ENCODE results near the gene UBALD2.
"Not testable (repeated sequence)": the region's sequence is repeated elsewhere in the genome, so short reads cannot be mapped to it uniquely, and the experiment has no call there.

Gene UBALD2

GRCh38 chr17:76278952-76279741 is 14.0 kb downstream of the UBALD2 start:
- peak; percentile 66 for DNase-seq

DNA sequence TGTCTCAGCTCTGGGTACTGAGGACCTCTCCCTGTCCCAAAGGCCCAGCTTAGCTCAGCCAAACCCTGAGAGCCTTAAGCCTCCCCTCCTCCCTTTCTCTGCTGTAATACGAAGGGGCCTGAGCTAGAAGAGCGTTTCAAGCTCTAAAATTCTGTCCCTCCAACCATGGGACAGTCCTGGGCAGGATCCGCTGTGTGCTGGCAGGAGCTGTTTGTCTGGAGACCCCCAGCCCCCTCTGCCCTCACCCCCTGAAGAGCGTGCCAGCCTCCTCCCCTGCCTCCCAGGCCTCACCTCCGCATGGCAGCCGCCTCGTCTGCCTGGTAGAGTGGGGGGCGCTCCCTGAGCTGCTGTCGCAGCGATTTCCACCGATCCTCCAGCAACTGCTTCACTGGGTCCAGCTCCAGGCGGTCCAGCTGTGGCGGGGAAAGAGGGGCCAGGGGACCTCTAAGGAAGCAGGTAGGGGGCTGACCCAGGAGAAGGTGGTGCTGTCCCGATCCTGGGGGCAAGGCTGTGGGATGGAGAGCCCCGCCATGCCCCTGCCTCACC is 14.7 kb downstream of the UBALD2 start:
- DNase-seq = no peak

DNA sequence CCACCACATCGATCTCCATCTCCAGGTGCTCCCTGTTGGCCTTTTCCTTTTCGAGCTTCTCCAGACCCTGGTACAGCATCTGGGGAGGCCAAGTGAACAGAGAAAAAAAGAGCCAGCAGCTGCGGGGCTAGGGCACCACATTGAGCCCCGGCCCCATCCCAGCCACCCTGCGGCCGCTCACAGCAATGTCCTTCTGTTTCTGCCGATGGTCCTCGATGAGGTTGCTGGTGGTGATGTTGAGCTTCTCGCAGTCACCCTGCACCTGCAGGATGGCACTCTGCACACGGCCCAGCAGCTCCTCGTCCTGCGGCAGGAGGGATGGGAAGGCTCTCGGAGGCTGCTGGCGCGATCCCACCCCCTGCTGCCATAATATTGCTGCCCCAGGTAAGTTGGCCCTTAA is 15.5 kb downstream of the UBALD2 start:
- DNase-seq = no peak

DNA sequence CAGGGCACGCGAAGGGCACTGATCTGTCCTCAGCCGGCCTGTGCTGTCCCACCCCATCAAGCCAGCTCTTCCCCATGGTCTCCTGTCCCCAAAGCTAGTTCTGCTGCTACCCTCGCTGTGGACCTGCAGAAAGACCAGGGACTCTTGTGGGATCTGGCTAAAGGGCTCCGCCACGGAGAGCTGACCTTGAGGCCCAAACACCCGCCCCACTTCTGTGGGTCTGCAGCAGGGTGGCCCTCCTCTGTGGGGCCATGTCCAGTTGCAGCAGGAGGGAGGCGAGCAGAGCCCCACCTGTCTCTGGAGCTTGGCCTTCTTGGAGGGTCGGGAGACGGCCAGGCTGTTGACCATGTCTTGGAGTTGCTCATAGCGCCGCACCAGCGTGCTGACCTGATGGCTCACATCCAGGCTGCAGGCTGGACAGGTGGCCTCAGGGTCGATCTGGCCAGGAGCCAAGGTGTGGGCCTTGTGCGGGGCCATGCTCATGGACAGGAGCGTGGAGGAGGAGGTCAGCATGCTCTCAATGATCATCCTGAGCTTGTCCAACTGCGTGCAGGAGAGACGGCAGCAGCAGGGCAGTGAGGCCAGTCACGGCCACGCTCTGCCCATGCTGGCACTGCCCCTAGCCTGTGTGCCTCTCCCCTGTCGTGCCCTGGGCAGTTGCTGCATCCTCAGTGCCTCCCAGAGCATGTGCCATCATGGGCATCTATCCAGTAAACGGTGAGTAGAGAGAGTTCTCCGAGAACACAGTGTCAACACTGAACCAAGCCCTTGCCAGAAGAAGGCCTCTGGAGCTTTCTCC is 16.6 kb downstream of the UBALD2 start:
- DNase-seq = no peak

DNA sequence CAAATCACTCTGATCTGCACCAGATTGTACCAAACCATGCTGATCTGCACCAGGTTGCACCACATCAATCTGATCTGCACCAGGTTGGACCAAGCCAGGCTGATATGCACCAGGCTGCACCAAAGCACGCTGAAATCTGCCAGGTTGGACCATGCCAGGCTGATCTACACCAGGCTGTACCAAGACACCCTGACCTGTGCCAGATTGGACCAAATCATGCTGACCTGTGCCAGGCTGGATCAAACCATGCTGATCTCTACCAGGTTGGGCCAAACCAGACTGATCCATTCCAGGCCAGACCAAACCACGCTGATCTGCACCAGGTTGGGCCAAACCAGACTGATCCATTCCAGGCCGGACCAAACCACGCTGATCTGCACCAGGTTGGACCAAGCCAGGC is 27.4 kb downstream of the UBALD2 start:
- DNase-seq = no peak

DNA sequence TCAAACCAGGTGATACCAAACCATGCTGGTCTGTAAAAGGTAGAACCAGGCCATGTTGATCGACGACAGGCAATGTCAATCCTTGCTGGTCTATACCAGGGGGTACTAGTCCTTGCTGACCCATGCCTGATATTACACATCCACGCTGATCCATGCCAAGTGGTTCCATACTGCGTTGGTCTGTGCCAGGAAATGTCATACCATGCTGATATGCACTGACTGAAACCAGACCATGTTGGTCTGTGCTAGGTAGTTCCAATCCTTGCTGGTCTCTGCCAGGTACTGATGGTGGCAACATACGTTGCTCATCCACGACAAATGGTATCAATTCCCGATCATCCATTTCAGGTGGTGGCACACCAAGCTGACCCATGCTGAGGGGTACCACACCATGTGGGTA is 28.0 kb downstream of the UBALD2 start:
- no peak for DNase-seq

DNA sequence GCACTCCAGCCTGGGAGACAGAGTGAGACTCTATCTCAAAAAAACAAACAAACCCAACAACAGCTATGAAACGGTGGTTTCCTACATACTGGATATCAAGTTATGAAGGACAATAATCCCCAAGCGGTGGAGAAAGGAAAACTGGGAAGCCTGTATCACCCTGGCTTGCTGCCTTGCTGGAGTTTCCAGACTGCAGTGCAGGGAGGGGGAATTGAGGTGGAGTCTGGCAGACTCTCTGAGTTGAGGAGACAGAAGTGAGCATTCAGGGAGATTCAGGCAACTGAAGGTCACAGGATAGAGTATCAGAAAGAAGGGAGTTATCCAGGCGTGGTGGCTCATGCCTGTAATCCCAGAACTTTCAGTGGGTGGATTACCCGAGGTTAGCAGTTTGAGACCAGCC is 31.0 kb downstream of the UBALD2 start:
- no peak for DNase-seq

DNA sequence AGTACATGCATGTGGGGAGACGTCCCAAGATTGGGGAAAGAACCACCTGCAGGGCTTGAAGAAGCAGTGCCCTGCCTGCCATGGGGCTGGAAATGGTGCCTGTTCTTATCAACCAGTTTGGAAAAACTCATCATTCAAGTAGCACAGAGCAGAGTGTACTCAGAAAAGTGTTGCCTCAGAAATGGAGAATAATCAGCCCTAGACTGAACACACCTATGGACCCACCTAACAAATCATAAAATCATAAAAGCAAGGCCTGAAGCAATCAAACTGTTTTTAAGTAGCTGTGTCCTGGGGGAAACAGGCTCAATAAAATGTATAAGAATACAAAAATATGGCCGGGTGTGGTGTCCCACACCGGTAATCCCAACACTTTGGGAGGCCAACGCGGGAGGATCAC is 31.7 kb downstream of the UBALD2 start:
- no peak for DNase-seq

DNA sequence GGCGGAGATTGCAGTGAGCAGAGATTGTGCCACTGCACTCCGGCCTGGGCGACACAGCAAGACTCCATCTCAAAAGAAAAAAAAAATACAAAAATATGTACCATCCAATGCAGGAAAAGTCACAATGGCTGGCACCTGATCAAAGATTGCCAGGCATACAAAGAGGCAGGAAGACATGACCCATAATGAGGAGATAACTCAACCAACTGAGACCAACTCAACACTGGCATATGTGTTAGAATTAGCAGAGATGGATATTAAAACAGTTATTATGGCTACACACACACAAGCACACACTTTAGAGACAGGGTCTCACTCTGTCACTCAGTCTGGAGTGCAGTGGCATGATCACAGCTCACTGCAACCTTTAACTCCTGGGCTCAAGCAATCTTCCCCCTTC is 32.3 kb downstream of the UBALD2 start:
- no peak for DNase-seq

GRCh38 chr17:76304226-76305134 is 39.3 kb downstream of the UBALD2 start:
- no peak for DNase-seq

GRCh38 chr17:76305135-76305454 is 39.9 kb downstream of the UBALD2 start:
- not testable (repeated sequence) for DNase-seq

- DNase-seq = no peak
These were observed 42.3 kb downstream of the UBALD2 start for GRCh38 chr17:76307299-76307965.

- DNase-seq = no peak
These were observed 42.8 kb downstream of the UBALD2 start, which contains the start of gene QRICH2 for GRCh38 chr17:76307966-76308338. QRICH2 (minus strand) TSS chr17:76308276; CDS start chr17:76307998, 278 bp downstream.

DNA sequence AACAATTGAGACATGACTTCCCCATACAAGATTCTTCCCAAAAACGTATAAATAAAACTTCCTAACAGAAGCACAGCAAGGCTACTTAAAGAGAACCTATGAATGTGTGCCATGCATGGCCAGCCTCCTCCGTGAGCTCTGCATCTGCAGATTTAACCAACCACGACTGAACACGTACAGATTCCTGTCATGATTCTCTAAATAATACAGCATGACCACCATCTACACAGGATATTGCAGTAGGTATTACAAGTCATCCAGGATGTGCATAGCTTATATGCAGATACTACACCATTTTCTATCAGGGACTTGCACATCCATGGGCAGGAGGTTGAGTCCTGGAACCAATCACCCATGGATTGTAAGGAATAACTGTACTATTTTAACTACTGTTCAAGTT is 44.3 kb downstream of the UBALD2 start:
- DNase-seq = no peak

DNA sequence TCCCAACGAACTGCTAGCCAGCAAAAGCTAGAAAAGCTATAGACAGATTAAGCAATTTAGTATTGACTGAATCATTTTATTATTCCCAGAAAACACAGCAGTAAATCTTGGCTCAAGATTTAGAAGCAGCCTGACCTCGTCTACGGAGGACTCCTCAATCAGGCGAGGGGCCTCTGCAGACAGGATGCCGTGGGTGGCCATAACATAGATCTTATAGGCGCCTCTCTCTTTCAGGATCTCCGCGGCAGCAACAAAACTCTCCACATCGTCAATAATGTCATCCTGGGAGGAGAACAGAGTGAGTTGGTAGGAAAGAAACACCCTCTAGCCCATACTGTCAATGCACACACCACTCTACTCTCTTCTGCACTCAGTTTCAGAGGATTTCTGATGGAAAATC is 47.6 kb downstream of the UBALD2 start:
- DNase-seq = no peak

DNA sequence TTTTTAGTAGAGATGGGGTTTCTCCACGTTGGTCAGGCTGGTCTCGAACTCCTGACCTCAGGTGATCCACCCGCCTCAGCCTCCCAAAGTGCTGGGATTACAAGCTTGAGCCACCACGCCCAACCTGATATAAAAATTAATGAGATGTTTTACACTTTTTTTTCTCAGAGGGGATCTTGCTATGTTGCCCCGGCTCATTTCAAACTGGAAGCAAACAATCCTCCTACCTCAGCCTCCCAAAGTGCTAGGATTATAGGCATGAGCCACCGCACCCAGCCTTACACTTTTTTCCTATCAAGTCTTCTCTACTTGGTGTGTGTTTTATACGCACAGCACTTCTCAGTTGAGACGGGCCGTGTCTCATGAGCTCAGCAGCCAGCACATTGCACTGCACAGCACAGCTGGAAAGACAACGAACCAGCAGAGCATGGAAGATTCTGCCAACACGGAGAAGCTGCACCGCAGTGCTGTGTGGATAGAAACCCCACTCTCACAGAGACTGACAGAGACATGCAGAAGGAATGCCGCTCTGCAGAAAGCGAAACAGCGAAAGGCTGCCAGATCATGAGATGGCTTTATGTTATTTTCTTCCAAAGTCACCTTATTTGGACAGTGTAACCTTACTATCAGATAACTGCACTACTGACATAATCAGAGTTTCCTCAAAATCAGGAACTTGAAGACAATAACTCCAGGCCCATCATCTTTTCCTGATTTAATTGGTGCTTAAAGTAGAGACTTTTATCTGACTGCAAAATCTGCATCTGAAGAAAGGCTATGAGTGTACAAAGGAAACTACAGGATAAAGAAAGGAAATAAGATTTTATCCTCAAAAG is 49.5 kb downstream of the UBALD2 start:
- DNase-seq = no peak

DNA sequence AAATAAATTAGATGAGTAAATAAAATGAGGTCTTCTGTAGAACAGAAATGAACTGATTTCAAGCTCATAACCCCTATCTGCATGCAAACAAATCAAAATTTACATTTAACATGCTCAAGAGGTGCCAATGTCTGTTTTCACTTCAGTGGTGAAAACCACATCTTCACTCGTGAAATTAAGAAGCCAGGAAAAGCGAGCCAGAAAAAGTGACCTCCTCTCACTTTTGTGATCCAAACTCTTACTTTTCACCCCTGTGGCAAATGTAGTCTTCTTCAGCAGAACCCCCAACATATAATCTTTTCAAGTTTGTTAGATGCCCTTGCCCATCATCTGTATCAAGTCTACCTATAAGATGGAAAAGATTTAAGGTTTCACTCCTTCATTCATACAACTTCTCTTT is 52.4 kb downstream of the UBALD2 start:
- DNase-seq = no peak

DNA sequence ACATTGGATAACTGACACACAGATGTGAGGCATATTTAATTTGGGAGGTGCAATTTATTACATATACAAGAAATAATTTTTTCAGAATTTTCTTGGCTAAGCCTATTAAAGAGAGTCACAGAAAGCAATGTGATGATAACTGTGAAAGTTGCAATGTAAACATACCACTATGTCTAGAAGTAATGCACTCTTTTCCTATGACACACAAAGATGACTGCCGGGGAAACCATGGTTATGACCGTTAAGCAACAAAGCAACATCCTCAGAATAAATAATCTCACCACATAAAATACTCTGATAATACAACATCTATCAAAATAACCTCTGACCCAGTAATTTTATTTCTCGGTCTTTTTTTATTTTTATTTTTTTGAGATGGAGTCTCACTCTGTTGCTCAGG is 53.4 kb downstream of the UBALD2 start:
- no peak for DNase-seq
